CD4-positive, alpha-beta memory T cell (primary cell): Measurements from ENCODE around the gene CCR9. TPM values are rescaled to one million over a fixed set of nuclear protein-coding genes. Genes with fewer than 3 reads are reported as not detected.

Experiments used
- CTCF ChIA-PET: fragments of 350-600 bp; sonication (Branson Sonifier 250); formaldehyde crosslinking; loops from one replicate; lab custom pipeline; 2021; ENCODE audit warnings: inconsistent platforms; ENCODE audit not compliant: partially characterized antibody; lab: Charles Lee
- POLR2A ChIA-PET: fragments of 350-600 bp; sonication (Branson Sonifier 250); formaldehyde crosslinking; loops from one replicate; lab custom pipeline; 2021; ENCODE audit not compliant: partially characterized antibody; lab: Charles Lee
- DNase-seq, 5 donors: peaks; one replicate each; pipeline versions ENCODE4 v3.0.0 to v3.0.0-alpha.2; 2020 to 2022; ENCODE audit warnings: mixed read lengths in 1 of 5
- H3K27ac ChIP-seq: one replicate; pipeline ENCODE4 v1.7.0; 2013; ENCODE audit warnings: low read depth, low read length
- H3K27me3 ChIP-seq: 2 replicates; pipeline ENCODE4 v1.7.0; 2013; ENCODE audit warnings: mild to moderate bottlenecking, low read length, moderate library complexity; ENCODE audit not compliant: insufficient read depth
- H3K36me3 ChIP-seq: 2 replicates; pipeline ENCODE4 v1.7.0; 2013; ENCODE audit warnings: mild to moderate bottlenecking, low read length, moderate library complexity; ENCODE audit not compliant: insufficient read depth
- H3K4me1 ChIP-seq: 2 replicates; pipeline ENCODE4 v1.7.0; 2013; ENCODE audit warnings: mild to moderate bottlenecking, low read length, moderate library complexity; ENCODE audit not compliant: insufficient read depth
- H3K4me3 ChIP-seq, 2 donors: one replicate each; pipeline ENCODE4 v1.7.0; 2013; ENCODE audit warnings: low read length in 2 of 2, mild to moderate bottlenecking in 1 of 2
- H3K9me3 ChIP-seq, 2 donors: one replicate each; pipeline ENCODE4 v1.7.0; 2013; ENCODE audit warnings: low read length in 2 of 2, control low read depth in 1 of 2; ENCODE audit not compliant: control insufficient read depth in 1 of 2
- H3K27ac Mint-ChIP-seq, 7 donors: one replicate each; pipeline ENCODE4 v1.8.0; 2020 to 2021; ENCODE audit warnings: mixed read lengths in 7 of 7, mild to moderate bottlenecking in 6 of 7, inconsistent platforms in 3 of 7, moderate library complexity in 3 of 7
- H3K27me3 Mint-ChIP-seq, 2 donors: one replicate each; pipeline ENCODE4 v1.8.0; 2020 to 2021; ENCODE audit warnings: mixed read lengths in 2 of 2
- H3K36me3 Mint-ChIP-seq, 2 donors: one replicate each; pipeline ENCODE4 v1.8.0; 2020 to 2021; ENCODE audit warnings: mixed read lengths in 2 of 2, inconsistent platforms in 1 of 2, mild to moderate bottlenecking in 1 of 2
- H3K4me1 Mint-ChIP-seq, 4 donors: one replicate each; pipeline ENCODE4 v1.8.0; 2020 to 2021; ENCODE audit warnings: mixed read lengths in 4 of 4, mild to moderate bottlenecking in 1 of 4
- H3K4me3 Mint-ChIP-seq, 8 donors: one replicate each; pipeline ENCODE4 v1.8.0; 2020 to 2021; ENCODE audit warnings: mixed read lengths in 8 of 8, mild to moderate bottlenecking in 7 of 8, moderate library complexity in 6 of 8, inconsistent platforms in 3 of 8
- H3K9me3 Mint-ChIP-seq, 8 donors: one replicate each; pipeline ENCODE4 v1.8.0; 2020 to 2021; ENCODE audit warnings: mixed read lengths in 8 of 8, mild to moderate bottlenecking in 5 of 8, inconsistent platforms in 3 of 8, moderate library complexity in 1 of 8
- intact Hi-C: fragments of 100-400 bp; cut with micrococcal nuclease; formaldehyde crosslinking; loops from one replicate; pipeline ENCODE4 v1.15.1; 2023
- polyA plus RNA-seq, 2 donors: library from polyadenylated mRNA; unstranded; fragments of 300-500 nt; fragmentation: Illumina TruSeq; gene quantifications; one replicate each; pipeline ENCODE4 v1.2.3, GENCODE V29; 2021
- total RNA-seq, 2 experiments: library from RNA; stranded (reverse); gene quantifications; one replicate each; pipeline ENCODE4 v1.2.3, GENCODE V29; 2021

Gene CCR9
- total and polyA plus RNA-seq, 4 experiments from 2014 or later = 3.9 to 4.5 (median 4.2) TPM

GRCh38 chr3:45878124-45878523, 8.2 kb upstream of the CCR9 start:
- Mint-ChIP-seq H3K4me1 (peaks cover 21 to 44% (median 27%) of the 10 kb centered on the region in 4 donors), H3K36me3 (no peaks in the 10 kb centered on the region)
- CTCF ChIA-PET = interaction anchor here (0.9 to 1.2 kb wide), 3 partner anchors 9 to 52 kb away, joined by 3 read pairs; no protein-coding TSS in a partner anchor

GRCh38 chr3:45880725-45881077, 5.6 kb upstream of the CCR9 start:
- intact Hi-C loops = loop anchor here (1.0 to 5.0 kb wide), 2 partner anchors 10 to 38 kb away; partner anchors contain the start of gene LZTFL1
- Histone ChIP-seq H3K9me3 (no peaks in the 10 kb centered on the region), H3K27me3 (no peaks in the 10 kb centered on the region), H3K36me3 (no peaks in the 10 kb centered on the region), H3K4me3 (no peak overlapping the region), H3K4me1 (peaks cover 25% of the 10 kb centered on the region), H3K27ac (no peak overlapping the region)
- Mint-ChIP-seq H3K27ac (peak overlapping the region in 4 of 7 donors; percentile 1 to 69 (median 42)), H3K27me3 (peaks cover 2 to 5% of the 10 kb centered on the region in 2 donors), H3K4me1 (peaks cover 15 to 39% (median 23%) of the 10 kb centered on the region in 4 donors), H3K4me3 (peak overlapping the region in 4 of 8 donors; percentile 18 to 78 (median 38)), H3K36me3 (no peaks in the 10 kb centered on the region), H3K9me3 (no peaks in the 10 kb centered on the region)
- POLR2A ChIA-PET = interaction anchor here (0.8 to 2.7 kb wide), 12 partner anchors 8 to 114 kb away, joined by 3 to 22 read pairs (median 4); partner anchors contain the start of gene LZTFL1
- no peak for DNase-seq
- CTCF ChIA-PET = interaction anchor here (1.5 to 1.9 kb wide), 2 partner anchors 15 to 49 kb away, joined by 3 to 6 read pairs; no protein-coding TSS in a partner anchor

More at GRCh38 chr3:45878124-45878523, 8.2 kb upstream of the CCR9 start:
- no peak for DNase-seq
- POLR2A ChIA-PET = no interaction called here
- no peaks in the 10 kb centered on the region for H3K9me3 ChIP-seq
- H3K36me3 ChIP-seq = no peaks in the 10 kb centered on the region
- intact Hi-C loops = no loop called here
- H3K27me3 Mint-ChIP-seq = peaks cover 0 to 4% of the 10 kb centered on the region in 2 donors
- peaks cover 25% of the 10 kb centered on the region for H3K4me1 ChIP-seq
- H3K27ac Mint-ChIP-seq = no peak overlapping the region
- no peaks in the 10 kb centered on the region for H3K27me3 ChIP-seq
- H3K4me3 ChIP-seq = no peak overlapping the region
- H3K4me3 Mint-ChIP-seq = no peak overlapping the region
- no peak overlapping the region for H3K27ac ChIP-seq
- peaks cover 0 to 7% (median 3%) of the 10 kb centered on the region in 8 donors for H3K9me3 Mint-ChIP-seq

GRCh38 chr3:45881078-45882022, 5.0 kb upstream of the CCR9 start:
- Histone ChIP-seq H3K9me3 (no peaks in the 10 kb centered on the region), H3K27ac (no peak overlapping the region), H3K27me3 (no peaks in the 10 kb centered on the region), H3K4me3 (no peak overlapping the region), H3K4me1 (peaks cover 25% of the 10 kb centered on the region), H3K36me3 (no peaks in the 10 kb centered on the region)
- peak; percentile 32 to 80 (median 40) for DNase-seq
- H3K27ac Mint-ChIP-seq = peak overlapping the region in 5 of 7 donors; percentile 2 to 88 (median 31)
- ChIA-PET CTCF (interaction anchor here (1.2 to 1.9 kb wide), 3 partner anchors 16 to 48 kb away, joined by 3 to 6 read pairs (median 4); partner anchors contain the start of gene LZTFL1), POLR2A (interaction anchor here (0.8 to 2.7 kb wide), 16 partner anchors 9 to 197 kb away, joined by 3 to 22 read pairs (median 4); partner anchors contain the start of genes CXCR6 and LZTFL1)
- H3K9me3 Mint-ChIP-seq = no peaks in the 10 kb centered on the region
- H3K4me3 Mint-ChIP-seq = peak overlapping the region in 7 of 8 donors; percentile 11 to 78 (median 47)
- no peaks in the 10 kb centered on the region for H3K36me3 Mint-ChIP-seq
- H3K4me1 Mint-ChIP-seq = peaks cover 19 to 43% (median 23%) of the 10 kb centered on the region in 4 donors
- intact Hi-C loops = loop anchor here (1.0 to 5.0 kb wide), 2 partner anchors 11 to 39 kb away; partner anchors contain the start of gene LZTFL1
- peaks cover 2 to 5% of the 10 kb centered on the region in 2 donors for H3K27me3 Mint-ChIP-seq

- intact Hi-C loops = loop anchor here (5.0 kb wide), 1 partner anchor 42 kb away; the partner anchor contains the start of gene LZTFL1
- H3K36me3 ChIP-seq = no peaks in the 10 kb centered on the region
- POLR2A ChIA-PET = interaction anchor here (1.6 to 2.2 kb wide), 4 partner anchors 10 to 43 kb away, joined by 5 to 6 read pairs (median 6); partner anchors contain the start of gene LZTFL1
These were observed 1.8 kb upstream of the CCR9 start for GRCh38 chr3:45884368-45885201.

GRCh38 chr3:45887285-45887684, 942 bp downstream of the CCR9 start:
- H3K36me3 ChIP-seq = no peaks in the 10 kb centered on the region
- Mint-ChIP-seq H3K27me3 (peaks cover 2 to 8% of the 10 kb centered on the region in 2 donors), H3K4me3 (peak overlapping the region in 7 of 8 donors; percentile 0 to 56 (median 23)), H3K36me3 (no peaks in the 10 kb centered on the region), H3K27ac (peak overlapping the region in 2 of 7 donors; percentile 0 to 42), H3K4me1 (peaks cover 7 to 21% (median 12%) of the 10 kb centered on the region in 4 donors), H3K9me3 (no peaks in the 10 kb centered on the region)
- no peaks in the 10 kb centered on the region for H3K4me1 ChIP-seq
- intact Hi-C loops = no loop called here
- H3K9me3 ChIP-seq = no peaks in the 10 kb centered on the region
- ChIA-PET POLR2A (interaction anchor here (0.6 to 2.6 kb wide), 7 partner anchors 18 to 36 kb away, joined by 3 to 8 read pairs (median 4); no protein-coding TSS in a partner anchor), CTCF (interaction anchor here (0.8 to 2.3 kb wide), 3 partner anchors 9 to 228 kb away, joined by 3 to 7 read pairs (median 3); no protein-coding TSS in a partner anchor)
- no peak for DNase-seq
- H3K27me3 ChIP-seq = no peaks in the 10 kb centered on the region
- H3K4me3 ChIP-seq = no peak overlapping the region
- no peak overlapping the region for H3K27ac ChIP-seq

More at GRCh38 chr3:45884368-45885201, 1.8 kb upstream of the CCR9 start:
- H3K36me3 Mint-ChIP-seq = no peaks in the 10 kb centered on the region
- Histone ChIP-seq H3K27me3 (no peaks in the 10 kb centered on the region), H3K9me3 (no peaks in the 10 kb centered on the region), H3K4me1 (peaks cover 23% of the 10 kb centered on the region), H3K27ac (no peak overlapping the region), H3K4me3 (no peak overlapping the region)
- no peak for DNase-seq
- H3K27me3 Mint-ChIP-seq = peaks cover 2 to 5% of the 10 kb centered on the region in 2 donors
- CTCF ChIA-PET = interaction anchor here (1.6 to 1.7 kb wide), 2 partner anchors 11 to 37 kb away, joined by 5 read pairs; no protein-coding TSS in a partner anchor
- peak overlapping the region in 6 of 8 donors; percentile 4 to 62 (median 42) for H3K4me3 Mint-ChIP-seq
- H3K9me3 Mint-ChIP-seq = no peaks in the 10 kb centered on the region
- H3K27ac Mint-ChIP-seq = peak overlapping the region in 2 of 7 donors; percentile 16 to 60
- peaks cover 16 to 38% (median 18%) of the 10 kb centered on the region in 4 donors for H3K4me1 Mint-ChIP-seq
